GM23248 (cell line): ENCODE results near the gene GPSM1.

Experiments used
- EZH2 ChIP-seq: fragments of 200-600 bp; sonication (generic); IDR thresholded peaks from 2 replicates; pipeline ENCODE4 v1.6.1; 2018; ENCODE audit warnings: antibody characterized with exemption, mild to moderate bottlenecking; ENCODE audit not compliant: insufficient read depth, poor library complexity, severe bottlenecking
- EZH2phosphoT487 ChIP-seq: fragments of 200-600 bp; sonication (generic); IDR thresholded peaks from 2 replicates; pipeline ENCODE4 v1.6.1; 2018; ENCODE audit warnings: antibody characterized with exemption, moderate library complexity, mild to moderate bottlenecking, low read depth; ENCODE audit not compliant: insufficient read depth

- TF ChIP-seq EZH2: no peak
- TF ChIP-seq EZH2phosphoT487: no peak
Observed at GRCh38 chr9:136316896-136317676, 10.3 kb upstream of the GPSM1 start.
